Activated naive CD4-positive, alpha-beta T cell (primary cell): ENCODE measurements around the gene PELI1.
A peak's percentile ranks its signal among the peaks of the same experiment; 100 is the strongest.

ENCODE experiments used
- DNase-seq, 4 experiments: peaks; one replicate each; lab custom pipeline; 2025; lab: John Stamatoyannopoulos, UW

Gene PELI1

GRCh38 chr2:64144057-64145013 lies at the start of gene PELI1:
PELI1 (minus strand) TSS chr2:64144420; CDS start chr2:64108310, 36,110 bp downstream.
- DNase-seq: peak; percentile 75 to 93 (median 84)

GRCh38 chr2:64193491-64193890 lies 49.3 kb upstream of the PELI1 start:
- DNase-seq: no peak

GRCh38 chr2:64192664-64193105 lies 48.5 kb upstream of the PELI1 start:
- no peak for DNase-seq

GRCh38 chr2:64192125-64192479 lies 47.9 kb upstream of the PELI1 start:
- no peak for DNase-seq

GRCh38 chr2:64189586-64189985 lies 45.4 kb upstream of the PELI1 start:
- no peak for DNase-seq

GRCh38 chr2:64189167-64189566 lies 44.9 kb upstream of the PELI1 start:
- DNase-seq: no peak

- DNase-seq: no peak
Measured at GRCh38 chr2:64186699-64187605, 42.7 kb upstream of the PELI1 start.

GRCh38 chr2:64179582-64180321 lies 35.5 kb upstream of the PELI1 start:
- DNase-seq: no peak

- DNase-seq: no peak
Measured at GRCh38 chr2:64177315-64177714, 33.1 kb upstream of the PELI1 start.

- no peak for DNase-seq
Measured at GRCh38 chr2:64175419-64176197, 31.4 kb upstream of the PELI1 start.

- DNase-seq: no peak
Measured at GRCh38 chr2:64173156-64174135, 29.2 kb upstream of the PELI1 start.

- DNase-seq: no peak
Measured at GRCh38 chr2:64168756-64169155, 24.5 kb upstream of the PELI1 start.

GRCh38 chr2:64168201-64168600 lies 24.0 kb upstream of the PELI1 start:
- no peak for DNase-seq

- DNase-seq: no peak
Measured at GRCh38 chr2:64166637-64167420, 22.6 kb upstream of the PELI1 start.

- no peak for DNase-seq
Measured at GRCh38 chr2:64166212-64166611, 22.0 kb upstream of the PELI1 start.

GRCh38 chr2:64165706-64166105 lies 21.5 kb upstream of the PELI1 start:
- DNase-seq: no peak

- no peak for DNase-seq
Measured at GRCh38 chr2:64164629-64165028, 20.4 kb upstream of the PELI1 start.

GRCh38 chr2:64162516-64162915 lies 18.3 kb upstream of the PELI1 start:
- no peak for DNase-seq

- no peak for DNase-seq
Measured at GRCh38 chr2:64157792-64158191, 13.6 kb upstream of the PELI1 start.
